Fibroblast of skin of back (primary cell): ENCODE data around the gene C20orf96.

Experiments
- DNase-seq: peaks from one replicate; pipeline ENCODE4 v3.0.0-alpha.2; 2013

C20orf96 gene

DNA sequence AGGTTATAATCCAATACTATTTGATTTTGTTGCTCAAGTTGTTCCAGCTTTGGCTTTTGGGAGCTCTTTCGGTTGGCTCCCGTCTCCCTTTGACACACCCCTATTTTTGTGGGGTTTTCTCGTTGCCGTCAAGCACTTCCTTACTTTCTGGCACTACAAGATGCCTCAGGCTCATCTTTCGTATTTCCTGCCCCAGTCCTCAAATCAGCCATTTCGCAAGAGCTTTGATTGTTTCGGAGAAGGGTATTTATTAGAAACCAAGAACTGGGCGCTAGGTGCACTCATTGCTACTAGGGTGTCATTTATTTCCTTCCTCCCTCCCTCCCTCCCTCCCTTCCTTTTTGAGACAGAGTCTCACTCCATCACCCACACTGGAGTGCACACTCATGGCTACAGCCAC is 21.5 kb upstream of the C20orf96 start:
- DNase-seq: no peak

DNA sequence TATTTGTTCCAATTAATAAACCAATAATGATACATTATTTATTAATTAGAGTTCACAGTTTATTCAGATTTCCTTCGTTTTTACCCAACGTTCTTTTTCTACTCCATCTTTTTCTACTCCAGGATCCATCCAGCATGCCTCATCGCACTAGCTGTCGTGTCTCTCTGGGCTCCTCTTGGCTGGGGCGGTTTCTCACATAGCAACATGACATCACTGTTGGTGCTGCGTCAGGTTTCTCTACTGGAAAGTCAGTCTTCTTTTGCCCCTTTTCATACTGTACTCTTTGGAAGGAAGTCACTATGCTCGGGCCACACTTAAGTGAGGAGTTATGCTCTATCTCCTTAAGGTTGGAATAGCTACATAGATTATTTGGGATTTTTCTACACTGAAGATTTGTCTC is 21.1 kb upstream of the C20orf96 start:
- no peak for DNase-seq

DNA sequence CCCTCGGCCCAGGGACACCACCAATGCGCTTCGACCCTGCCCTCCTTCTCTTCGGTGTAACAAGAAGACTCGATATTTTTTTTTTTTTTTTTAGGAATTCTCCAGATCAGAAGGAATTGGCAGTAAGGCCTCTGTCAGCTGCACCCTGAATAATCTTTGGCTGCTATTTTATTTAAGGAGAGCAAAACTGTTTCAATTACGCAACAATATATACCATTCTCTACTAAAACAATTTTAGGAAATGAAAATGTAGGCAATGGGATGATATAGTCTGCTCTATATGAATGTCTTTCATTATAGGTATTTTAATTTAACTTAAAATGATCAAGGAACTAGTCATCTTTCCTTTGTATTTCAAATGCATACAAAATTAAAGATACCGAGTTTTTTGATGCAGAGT is 20.1 kb upstream of the C20orf96 start:
- no peak for DNase-seq

DNA sequence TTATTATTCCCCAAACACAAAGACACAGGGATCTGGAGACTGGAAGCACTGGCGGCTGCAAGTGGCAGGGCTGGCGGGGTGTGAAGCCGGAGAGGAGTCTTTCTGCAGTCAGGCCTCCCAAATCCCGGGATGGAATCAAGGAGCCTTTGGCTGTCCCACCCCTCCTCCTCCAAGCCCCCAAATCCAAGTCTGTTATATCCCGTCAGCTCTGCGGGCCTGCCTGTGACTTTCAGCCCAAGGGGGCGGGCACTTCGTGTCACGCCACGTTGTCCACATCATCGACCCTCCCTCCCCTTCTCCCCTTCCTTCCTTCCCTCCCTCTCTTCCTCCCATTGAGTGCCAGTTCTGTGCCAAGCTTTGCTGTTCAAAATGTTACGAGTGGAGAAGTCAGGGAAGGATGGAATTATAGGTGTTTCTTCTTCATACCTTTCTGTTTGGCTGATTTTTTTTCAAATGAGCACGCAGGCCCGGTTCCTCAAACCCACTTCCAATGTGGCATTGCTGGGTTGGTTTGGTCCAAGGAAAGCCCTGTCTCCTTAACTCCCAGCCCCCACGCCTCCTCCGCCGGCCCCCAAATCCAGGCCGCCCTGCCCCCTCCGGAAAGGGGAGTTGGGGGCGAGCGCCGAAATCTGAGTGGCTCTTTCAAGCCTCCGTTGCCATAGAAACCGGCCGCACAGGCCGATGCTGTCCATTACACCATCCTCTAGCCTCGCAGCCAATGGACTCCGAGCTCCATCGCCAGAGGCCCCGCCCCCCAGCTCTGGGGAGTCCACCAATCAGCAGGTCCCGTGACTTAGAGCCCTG is 19.5 kb upstream of the C20orf96 start:
- DNase-seq: peak; percentile 99

DNA sequence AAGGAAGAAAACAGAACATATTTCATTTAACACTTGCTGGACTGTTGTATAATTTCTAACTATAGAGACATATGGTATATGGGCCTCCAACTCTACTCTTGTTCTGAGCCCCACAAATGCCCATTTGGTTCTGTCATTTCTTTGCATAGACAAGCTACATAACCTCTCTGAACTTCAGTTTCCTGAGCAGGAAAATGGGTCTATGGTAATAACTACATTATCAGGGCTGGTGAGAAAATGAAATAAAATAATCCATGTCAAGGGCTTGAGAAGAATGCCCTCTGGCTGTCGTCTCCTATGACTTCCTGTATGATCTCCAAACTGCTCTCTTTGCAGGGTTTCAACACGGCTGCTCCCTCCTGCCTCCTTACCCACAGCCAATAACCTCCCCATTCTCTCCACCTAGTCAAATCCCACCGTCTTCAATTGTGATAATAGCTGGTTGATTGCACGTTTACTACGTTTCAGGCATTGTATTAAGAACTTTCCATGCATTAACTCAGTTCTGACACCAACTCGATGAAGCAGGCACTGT is 18.8 kb upstream of the C20orf96 start:
- peak; percentile 40 for DNase-seq

DNA sequence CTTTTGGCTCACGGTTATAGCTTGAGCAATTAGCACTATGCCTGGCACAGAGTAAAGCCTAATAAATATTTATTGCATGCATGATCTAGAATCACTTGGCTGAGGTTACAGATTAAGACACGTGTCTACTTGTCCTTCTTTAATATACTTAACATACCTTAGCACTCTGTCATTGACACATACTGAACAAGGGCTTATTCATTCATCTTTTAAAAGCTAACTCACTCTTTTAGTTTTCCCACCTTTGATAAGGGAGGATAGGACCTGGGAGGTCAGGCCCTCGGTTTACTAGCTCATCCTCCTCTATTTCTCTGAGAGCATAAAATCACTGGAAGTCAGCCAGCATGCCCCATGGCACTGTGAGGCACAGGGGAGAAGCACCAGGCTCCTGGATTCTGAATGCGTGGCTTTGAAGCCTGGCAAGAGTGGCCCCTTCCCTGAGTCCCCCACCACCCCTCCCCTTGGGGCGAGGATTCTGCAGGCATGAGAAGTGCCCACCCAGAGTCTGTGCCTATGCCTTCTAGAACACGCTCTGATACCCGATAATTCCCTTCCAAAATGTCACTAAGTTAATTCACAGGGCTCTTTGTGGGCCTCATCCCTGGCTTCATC is 18.0 kb upstream of the C20orf96 start:
- DNase-seq: no peak

DNA sequence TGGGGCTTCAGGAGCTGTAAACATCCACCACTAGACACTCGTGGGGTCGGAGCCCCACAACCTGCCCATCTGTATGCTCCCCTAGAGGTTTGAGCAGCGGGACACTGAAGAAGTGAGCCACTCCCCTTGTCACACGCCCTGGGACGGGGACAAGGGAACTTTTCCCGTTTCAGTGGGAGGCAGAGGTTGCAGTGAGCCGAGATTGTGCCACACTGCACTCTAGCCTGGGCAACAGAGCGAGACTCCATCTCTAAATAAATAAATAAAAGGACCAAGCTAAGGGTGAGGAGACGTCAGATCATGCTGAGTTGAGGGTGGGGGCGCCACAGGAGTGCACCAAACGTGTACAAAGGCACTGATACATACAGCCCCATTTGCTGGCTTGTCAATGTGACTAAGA is 15.2 kb upstream of the C20orf96 start:
- no peak for DNase-seq

DNA sequence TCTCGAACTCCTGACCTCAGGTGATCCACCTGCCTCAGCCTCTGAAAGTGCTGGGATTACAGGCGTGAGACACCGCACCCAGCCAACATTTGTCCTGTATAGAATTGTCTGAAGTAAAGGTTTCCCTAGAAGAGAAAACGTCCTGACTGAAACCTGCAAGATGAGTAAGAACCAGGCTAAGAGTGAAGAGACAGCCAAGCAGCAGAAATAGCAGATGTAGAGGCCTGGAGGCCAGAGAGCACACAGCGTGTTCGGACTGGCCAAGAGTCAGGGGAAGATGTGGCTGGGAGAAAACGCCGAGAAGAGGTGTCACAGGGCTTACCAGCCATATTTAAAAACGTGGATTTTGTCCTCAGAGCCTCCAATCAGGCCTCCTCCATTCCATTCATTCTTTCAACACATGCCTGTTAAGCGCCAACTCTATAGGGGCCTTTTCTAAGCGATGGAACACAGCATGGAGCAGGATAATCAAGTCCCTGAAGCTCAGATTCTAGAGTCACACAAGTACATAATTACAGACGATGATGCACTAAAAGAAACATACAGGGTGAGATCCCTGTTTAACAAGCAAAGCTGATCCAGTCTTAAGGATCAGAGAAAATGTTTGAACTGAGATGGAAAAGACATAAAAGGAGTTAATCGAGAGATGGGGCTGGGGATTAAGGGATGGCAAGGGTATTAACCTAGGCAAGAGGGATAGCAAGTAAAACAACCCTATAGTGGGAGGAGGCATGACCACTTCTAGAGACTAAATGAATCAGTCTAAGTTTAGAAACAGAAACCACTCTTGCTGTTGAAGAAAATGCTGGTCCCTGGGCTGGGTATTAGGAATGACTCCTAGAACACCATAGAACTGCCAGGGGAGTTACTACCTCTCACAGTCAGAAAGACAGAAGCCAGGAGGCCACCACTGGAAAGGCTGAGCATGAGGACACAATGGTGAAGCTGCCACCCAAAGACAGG is 11.6 kb upstream of the C20orf96 start:
- no peak for DNase-seq

DNA sequence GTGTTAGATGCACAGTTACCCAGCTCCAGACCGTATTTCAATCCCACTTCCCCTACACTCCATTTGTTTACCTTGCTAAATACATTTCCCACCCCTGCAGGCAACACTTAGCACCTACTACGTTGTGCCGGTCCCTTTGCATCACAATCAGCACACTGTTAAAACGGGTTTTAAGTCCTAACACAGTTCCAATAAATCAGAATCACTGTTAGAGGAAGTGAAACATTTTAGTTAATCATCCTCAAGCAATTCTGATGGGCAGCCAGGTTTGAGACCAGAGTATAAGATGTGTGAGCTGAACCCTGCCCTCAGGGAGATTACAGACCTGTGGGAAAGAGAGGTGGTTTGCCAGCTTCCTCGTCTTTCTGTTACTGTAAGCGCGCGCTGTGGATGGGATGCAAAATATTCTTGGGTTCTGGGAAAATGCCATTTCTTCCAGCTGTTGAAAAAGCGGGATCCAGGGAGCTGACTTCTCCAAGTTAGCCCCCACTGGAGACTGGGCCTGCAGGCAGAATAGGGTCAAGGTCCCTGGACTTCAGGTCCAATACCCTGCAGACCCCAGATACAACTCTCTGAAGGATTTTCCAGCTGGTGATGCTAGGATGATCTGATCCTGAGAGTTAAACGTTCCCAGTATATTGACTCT is 9.9 kb upstream of the C20orf96 start:
- no peak for DNase-seq

DNA sequence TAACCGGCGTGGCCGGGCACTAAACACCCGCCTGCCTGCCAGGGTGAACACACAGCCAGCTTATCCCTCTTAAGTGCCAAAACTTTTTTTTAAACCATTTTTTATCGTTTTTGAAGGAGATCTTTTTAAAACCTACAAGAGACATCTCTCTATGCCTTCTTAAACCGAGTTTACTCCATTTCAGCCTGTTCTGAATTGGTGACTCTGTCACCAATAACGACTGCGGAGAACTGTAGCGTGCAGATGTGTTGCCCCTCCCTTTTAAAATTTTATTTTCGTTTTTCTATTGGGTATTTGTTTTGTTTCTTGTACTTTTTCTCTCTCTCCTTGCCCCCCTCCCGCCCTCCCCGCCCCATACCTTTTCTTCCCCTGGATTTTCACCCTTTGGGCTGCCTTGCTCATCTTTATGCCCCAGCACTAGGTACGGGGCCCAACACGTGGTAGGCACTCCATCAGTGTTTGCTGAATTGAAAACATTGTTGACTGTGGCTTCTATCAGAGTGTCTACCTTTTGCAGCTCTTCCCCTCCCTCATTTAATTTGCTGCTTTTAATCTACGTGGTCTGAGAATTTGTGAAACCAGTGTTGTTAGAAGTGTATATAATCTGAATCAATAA is 8.3 kb upstream of the C20orf96 start:
- DNase-seq: no peak

DNA sequence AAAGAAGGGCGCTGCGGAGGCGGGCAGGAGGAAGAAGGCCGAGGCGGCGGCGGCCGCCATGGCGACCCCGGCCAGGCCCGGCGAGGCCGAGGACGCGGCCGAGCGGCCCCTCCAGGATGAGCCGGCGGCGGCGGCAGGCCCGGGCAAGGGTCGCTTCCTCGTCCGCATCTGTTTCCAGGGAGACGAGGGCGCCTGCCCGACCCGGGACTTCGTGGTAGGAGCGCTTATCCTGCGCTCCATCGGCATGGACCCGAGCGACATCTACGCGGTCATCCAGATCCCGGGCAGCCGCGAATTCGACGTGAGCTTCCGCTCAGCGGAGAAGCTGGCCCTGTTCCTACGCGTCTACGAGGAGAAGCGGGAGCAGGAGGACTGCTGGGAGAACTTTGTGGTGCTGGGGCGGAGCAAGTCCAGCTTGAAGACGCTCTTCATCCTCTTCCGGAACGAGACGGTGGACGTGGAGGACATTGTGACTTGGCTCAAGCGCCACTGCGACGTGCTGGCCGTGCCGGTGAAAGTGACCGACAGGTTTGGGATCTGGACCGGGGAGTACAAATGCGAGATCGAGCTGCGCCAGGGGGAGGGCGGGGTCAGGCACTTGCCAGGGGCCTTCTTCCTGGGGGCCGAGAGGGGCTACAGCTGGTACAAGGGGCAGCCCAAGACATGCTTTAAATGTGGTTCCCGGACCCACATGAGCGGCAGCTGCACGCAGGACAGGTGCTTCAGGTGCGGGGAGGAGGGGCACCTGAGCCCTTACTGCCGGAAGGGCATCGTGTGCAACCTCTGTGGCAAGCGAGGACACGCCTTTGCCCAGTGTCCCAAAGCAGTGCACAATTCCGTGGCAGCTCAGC is 7.6 kb upstream of the C20orf96 start:
- peak; percentile 79 for DNase-seq

DNA sequence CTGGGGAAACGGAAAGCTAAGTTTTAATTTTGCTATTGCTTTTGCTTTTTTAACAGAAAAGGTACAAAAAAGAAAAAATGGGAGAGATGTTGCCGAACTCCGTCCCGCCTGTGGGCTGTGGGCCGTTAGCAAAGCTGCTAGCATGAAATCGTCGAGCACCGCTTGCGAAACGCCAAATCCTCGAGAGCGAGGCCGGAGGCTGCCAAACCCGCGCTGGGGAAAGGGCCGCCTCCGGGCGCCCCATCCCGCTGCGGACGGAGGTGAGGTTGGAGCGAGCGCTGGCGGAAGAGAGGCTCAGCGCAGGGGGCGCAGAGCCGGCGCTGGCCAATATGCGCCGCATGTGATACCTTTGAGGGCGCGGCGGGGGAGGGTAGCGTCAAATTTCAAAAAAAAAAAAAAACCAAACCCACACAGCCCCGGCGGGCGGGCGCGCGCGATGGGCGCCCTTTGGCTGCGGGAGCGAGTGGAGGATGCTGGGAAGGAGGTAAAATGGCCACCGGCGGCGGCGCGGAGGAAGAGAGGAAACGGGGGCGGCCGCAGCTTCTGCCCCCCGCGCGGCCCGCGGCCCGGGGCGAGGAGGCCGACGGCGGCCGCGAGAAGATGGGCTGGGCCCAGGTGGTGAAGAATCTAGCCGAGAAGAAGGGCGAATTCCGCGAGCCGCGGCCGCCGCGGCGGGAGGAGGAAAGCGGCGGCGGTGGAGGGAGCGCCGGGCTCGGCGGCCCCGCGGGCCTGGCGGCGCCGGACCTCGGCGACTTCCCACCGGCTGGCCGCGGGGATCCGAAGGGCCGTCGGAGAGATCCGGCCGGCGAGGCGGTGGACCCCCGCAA is 6.8 kb upstream of the C20orf96 start, which contains the start of gene ZCCHC3:
ZCCHC3 (plus strand) TSS at position 473 of the 827 bp plus-strand sequence; CDS start at position 490, 17 bp downstream.
- DNase-seq: peak; percentile 92

DNA sequence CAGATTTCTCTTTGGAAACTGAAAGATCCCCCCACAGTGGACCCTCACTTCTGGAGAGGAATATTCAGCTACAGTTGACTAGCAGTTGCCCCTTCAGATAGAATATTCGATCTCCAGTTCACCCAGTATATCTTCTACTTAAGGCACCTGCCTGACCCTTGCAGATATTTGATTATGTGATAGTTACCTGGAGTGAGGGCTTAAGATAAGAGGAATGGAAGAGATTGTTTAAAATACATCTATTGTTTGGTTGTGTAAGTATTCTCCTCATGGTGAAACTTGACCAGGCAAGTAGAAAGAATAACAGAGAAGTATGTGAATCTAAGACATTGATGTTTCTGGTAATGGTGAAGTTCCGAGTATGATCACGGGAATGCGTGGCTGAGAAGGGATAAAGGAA is 5.3 kb upstream of the C20orf96 start:
- no peak for DNase-seq

DNA sequence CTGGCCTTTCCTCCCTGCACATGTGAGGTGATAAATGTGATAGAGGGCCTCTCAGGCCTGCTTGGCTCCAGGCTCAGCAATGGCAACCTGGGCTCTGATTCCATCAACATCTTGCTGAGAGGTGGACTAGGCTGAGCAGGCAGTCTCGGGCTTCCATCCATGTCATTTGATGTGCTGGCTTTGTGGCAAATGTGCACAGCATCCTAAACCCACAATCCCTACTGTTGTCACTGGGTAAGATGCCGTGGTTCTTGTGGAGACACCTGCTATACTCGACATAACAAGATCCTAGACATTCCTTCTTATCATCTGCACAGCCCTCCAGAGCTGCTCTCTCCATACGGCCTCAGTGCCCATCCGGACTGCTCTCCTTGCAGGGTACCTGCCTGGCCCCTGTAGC is 4.1 kb upstream of the C20orf96 start:
- no peak for DNase-seq

DNA sequence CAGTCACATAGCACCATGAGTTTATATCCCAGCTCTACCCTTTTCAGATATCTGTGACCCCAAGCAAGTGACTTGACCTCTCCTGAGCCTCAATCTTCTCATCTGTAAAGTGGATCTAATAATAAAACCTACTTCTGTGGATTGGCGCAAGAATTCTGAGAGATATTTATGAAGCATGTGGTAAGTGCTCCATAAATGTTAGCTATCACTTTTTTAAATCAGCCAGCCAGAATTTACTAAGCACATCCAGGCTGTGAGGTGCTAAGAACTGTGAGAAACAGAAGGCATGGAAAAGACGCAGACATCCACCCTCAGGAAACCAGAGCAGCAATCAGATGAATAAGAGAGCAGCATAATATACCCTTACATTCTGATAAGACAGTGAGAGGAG is 862 bp downstream of the C20orf96 start:
- DNase-seq: no peak

DNA sequence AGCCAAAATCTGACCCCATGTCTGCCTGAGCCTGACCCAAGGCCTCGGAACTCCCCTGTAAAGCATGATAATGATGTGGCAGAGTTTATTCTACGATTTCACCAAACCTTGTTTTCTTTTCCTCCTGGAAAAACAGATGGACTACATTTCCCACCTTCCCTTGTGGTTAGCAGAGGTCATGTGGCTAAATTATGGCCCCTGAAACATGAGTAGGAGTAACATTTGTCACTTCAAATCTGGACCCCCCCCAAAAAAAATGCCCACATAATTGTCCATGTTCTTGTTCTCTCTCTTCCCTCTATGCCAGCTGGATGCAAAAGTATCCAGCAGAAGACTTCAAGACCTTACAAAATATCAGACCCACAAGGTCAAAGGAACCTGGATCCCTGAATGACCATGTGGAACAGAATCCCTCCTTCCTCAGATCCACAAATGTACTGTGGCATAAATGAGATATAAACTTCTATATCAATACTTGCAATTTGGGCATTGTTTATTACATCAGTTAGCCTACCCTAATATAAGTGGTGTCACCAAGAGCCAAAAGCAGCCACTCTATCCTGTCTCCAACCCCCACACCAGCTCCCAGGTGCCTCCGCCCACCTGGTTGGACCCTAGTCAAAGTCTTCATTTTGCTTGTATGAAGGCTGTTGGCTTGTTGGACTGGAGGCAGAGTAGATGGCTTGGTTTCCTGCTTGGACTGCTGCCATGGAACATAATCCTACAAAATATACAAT is 1.4 kb downstream of the C20orf96 start:
- no peak for DNase-seq

DNA sequence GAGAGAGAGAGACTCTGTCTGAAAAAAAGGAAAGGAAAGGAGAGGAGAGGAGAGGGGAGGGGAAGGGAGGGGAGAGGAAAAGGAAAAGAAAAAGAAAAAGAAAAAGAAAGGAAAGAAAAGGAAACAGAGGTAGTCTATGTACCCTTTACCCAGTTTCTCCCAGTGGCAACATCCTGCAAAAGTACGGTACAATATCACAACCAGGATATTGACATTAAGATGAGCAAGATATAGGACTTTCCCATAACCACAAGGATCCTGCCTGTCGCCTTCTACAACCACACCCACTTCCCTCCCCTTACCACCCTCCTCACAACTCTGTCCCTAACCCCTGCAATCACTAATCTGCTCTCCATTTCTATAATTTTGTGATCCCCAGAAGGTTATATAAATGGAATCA is 4.0 kb downstream of the C20orf96 start:
- no peak for DNase-seq

DNA sequence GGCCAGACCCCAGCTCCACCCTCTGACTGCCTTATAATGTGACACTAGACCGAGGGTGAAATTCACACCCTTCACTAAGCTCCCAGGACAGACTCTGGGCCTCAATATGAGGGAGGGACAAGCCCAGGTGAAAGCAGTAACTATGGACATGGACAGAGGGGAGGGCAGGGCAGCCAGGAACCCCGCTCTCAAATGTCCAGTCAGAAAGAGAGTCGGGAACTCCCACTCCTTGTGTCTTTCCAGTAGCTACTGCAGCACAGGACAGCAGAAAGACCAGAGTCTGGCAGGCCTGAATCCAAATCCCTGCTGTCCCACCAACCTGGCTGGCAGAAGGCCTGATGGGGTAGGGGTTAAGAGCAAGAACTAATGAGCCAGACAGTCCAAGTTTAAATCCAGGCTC is 6.4 kb downstream of the C20orf96 start:
- no peak for DNase-seq
